Kidney (tissue), 14 donors: Measurements from ENCODE around the gene TUBB2B. TPM values are rescaled to one million over a fixed set of nuclear protein-coding genes. Genes with fewer than 3 reads are reported as not detected.
"Not testable (repeated sequence)": the region's sequence is repeated elsewhere in the genome, so short reads cannot be mapped to it uniquely, and the experiment has no call there.

Experiments
- DNase-seq, 5 donors: peaks; one replicate each; pipeline ENCODE4 v3.0.0-alpha.2; 2013 to 2020
- FAIRE-seq: peaks from 2 replicates; lab custom pipeline; 2012; peaks lifted over from hg19 to GRCh38; lab: Jason Lieb, UNC
- H3K27ac ChIP-seq, 2 donors: one replicate each; pipeline ENCODE4 v1.7.0; 2013; ENCODE audit warnings: low read depth in 2 of 2, low read length in 2 of 2, inconsistent platforms in 1 of 2
- H3K27me3 ChIP-seq: one replicate; pipeline ENCODE4 v1.7.1; 2013; ENCODE audit warnings: low read length, inconsistent platforms; ENCODE audit not compliant: control insufficient read depth, insufficient read depth
- H3K36me3 ChIP-seq, 3 donors: one replicate each; pipeline versions ENCODE4 v1.7.0 to v1.7.1; 2013; ENCODE audit warnings: low read length in 3 of 3, control low read depth in 1 of 3, inconsistent platforms in 1 of 3; ENCODE audit not compliant: insufficient read depth in 3 of 3, control insufficient read depth in 2 of 3
- H3K4me1 ChIP-seq, 3 donors: one replicate each; pipeline versions ENCODE4 v1.7.0 to v1.7.1; 2013; ENCODE audit warnings: low read length in 3 of 3, inconsistent platforms in 1 of 3, low read depth in 1 of 3; ENCODE audit not compliant: control insufficient read depth in 2 of 3, insufficient read depth in 2 of 3
- H3K4me3 ChIP-seq, 3 donors: one replicate each; pipeline versions ENCODE4 v1.7.0 to v1.8.1; 2013; ENCODE audit warnings: low read length in 3 of 3, control low read depth in 1 of 3, inconsistent platforms in 1 of 3
- H3K9ac ChIP-seq, 3 donors: one replicate each; pipeline versions ENCODE4 v1.7.0 to v1.7.1; 2013; ENCODE audit warnings: low read length in 3 of 3, control low read depth in 1 of 3, inconsistent platforms in 1 of 3
- H3K9me3 ChIP-seq, 3 donors: one replicate each; pipeline versions ENCODE4 v1.7.0 to v1.7.1; 2013; ENCODE audit warnings: low read length in 3 of 3, control low read depth in 1 of 3, inconsistent platforms in 1 of 3; ENCODE audit not compliant: control insufficient read depth in 2 of 3, insufficient read depth in 1 of 3
- intact Hi-C: fragments of 100-400 bp; cut with DNase I; formaldehyde crosslinking; loops from one replicate; pipeline ENCODE4 v1.11.1; 2022
- polyA plus RNA-seq: library from polyadenylated mRNA; stranded (reverse); fragments of 350-450 nt; fragmentation: Illumina TruSeq; extraction: RNeasy Lipid Tissue Mini Kit (QIAGEN cat#74804); gene quantifications from one replicate; pipeline ENCODE4 v1.2.3, GENCODE V29; 2014; ENCODE audit warnings: low read depth, low replicate concordance; ENCODE audit not compliant: insufficient read depth
- total RNA-seq: library from RNA; stranded (reverse); fragmentation: NEBNext Ultra II Directional; extraction: Animal tissue kit (Norgen Biotek cat#: 25700); gene quantifications from one replicate; pipeline ENCODE4 v1.2.1, GENCODE V29; 2021
- TF ChIP-seq, protein P1 (sequence below): IDR thresholded peaks from 3 replicates; pipeline ENCODE4 v1.5.1; 2012; ENCODE audit warnings: mild to moderate bottlenecking, moderate library complexity, borderline replicate concordance; ENCODE audit not compliant: insufficient read depth; ENCODE audit errors: extremely low read depth
- donor health status: control.
- donor health status: control.
- donor health status: control.
- donor health status: control.
- donor health status: control.
- donor health status: DM: yes; HTN: yes; CAD: no.
- donor health status: Normal renal cell carcinoma (clear cell type).

TUBB2B gene
- total and polyA plus RNA-seq, 2 donors from 2014 or later, result 34.2 to 46.1 TPM

DNA sequence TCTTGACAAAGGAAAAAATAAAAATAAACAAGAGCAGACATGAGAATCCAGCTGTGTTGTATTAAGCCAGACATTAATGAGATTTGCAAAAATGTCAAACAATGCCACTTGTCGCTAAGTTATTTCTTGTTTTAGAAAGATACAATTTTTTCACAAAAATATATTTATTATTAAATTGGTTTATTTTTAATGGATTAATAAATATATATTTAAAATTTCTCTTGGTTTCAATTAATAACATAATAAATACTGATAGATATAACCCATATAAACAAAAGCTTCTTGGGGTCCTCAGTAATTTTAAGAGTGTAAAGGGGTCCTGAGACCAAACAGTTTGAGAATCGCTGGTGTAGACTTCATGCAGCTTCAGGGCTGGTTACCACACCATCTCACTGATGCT lies 26.1 kb downstream of the TUBB2B start:
- Histone ChIP-seq H3K4me1 (no peaks in the 10 kb centered on the region), H3K4me3 (no peak overlapping the region), H3K9me3 (no peaks in the 10 kb centered on the region), H3K27me3 (no peaks in the 10 kb centered on the region), H3K36me3 (no peaks in the 10 kb centered on the region), H3K27ac (no peak overlapping the region), H3K9ac (no peak overlapping the region)
- FAIRE-seq (no peak), DNase-seq (no peak)
- TF ChIP-seq, protein P1, sequence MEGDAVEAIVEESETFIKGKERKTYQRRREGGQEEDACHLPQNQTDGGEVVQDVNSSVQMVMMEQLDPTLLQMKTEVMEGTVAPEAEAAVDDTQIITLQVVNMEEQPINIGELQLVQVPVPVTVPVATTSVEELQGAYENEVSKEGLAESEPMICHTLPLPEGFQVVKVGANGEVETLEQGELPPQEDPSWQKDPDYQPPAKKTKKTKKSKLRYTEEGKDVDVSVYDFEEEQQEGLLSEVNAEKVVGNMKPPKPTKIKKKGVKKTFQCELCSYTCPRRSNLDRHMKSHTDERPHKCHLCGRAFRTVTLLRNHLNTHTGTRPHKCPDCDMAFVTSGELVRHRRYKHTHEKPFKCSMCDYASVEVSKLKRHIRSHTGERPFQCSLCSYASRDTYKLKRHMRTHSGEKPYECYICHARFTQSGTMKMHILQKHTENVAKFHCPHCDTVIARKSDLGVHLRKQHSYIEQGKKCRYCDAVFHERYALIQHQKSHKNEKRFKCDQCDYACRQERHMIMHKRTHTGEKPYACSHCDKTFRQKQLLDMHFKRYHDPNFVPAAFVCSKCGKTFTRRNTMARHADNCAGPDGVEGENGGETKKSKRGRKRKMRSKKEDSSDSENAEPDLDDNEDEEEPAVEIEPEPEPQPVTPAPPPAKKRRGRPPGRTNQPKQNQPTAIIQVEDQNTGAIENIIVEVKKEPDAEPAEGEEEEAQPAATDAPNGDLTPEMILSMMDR, result no peak
- intact Hi-C loops, result no loop called here

DNA sequence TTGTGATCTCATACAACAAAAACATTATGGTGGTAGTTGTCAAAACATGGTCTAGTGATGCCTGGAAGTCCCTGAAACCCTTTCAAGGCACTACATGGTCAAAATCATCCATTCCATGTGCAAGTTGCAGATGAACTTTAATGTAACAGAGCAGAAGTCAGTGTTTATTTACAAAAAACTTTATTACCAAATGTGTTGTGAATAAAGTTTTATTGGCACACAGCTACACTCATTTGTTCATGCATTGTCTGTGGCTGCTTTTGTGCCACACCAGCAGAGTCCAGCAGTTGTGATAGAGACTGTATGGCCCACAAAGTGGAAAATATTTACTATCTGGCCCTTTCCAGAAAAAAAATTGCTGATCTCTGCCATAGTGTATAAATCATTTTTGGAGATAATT lies 26.8 kb downstream of the TUBB2B start:
- H3K27ac ChIP-seq, result no peak overlapping the region
- H3K36me3 ChIP-seq, result no peaks in the 10 kb centered on the region
- H3K27me3 ChIP-seq, result no peaks in the 10 kb centered on the region
- no peaks in the 10 kb centered on the region for H3K9me3 ChIP-seq
- TF ChIP-seq, protein P1, result no peak
- no peak overlapping the region for H3K9ac ChIP-seq
- FAIRE-seq (no peak), DNase-seq (no peak)
- no peaks in the 10 kb centered on the region for H3K4me1 ChIP-seq
- H3K4me3 ChIP-seq, result no peak overlapping the region
- intact Hi-C loops, result no loop called here

DNA sequence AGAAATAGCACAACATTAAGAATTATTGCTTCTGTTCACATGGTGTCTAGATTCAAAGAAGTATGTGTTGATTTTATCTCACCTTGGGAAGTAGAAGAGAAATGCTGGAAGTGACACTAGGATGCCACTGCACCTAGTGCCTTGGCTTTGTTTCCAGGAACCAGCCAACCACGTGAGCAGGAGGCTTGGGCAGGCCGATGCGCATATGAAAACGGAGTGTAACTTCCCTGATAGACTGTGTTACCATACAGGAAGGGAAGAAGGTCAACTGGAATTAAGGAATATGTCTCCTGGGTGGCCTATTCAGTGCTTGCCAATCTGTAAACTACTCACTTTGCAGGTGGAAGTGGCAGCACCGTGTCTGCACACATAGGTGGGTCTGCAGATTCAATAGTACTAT lies 28.1 kb downstream of the TUBB2B start:
- peak in 1 of 5 donors; percentile 9 for DNase-seq
- H3K36me3 ChIP-seq, result no peaks in the 10 kb centered on the region
- no peak overlapping the region for H3K27ac ChIP-seq
- H3K4me3 ChIP-seq, result no peak overlapping the region
- intact Hi-C loops, result no loop called here
- no peaks in the 10 kb centered on the region for H3K9me3 ChIP-seq
- TF ChIP-seq, protein P1, result no peak
- no peak for FAIRE-seq
- no peaks in the 10 kb centered on the region for H3K4me1 ChIP-seq
- H3K27me3 ChIP-seq, result no peaks in the 10 kb centered on the region
- H3K9ac ChIP-seq, result no peak overlapping the region

DNA sequence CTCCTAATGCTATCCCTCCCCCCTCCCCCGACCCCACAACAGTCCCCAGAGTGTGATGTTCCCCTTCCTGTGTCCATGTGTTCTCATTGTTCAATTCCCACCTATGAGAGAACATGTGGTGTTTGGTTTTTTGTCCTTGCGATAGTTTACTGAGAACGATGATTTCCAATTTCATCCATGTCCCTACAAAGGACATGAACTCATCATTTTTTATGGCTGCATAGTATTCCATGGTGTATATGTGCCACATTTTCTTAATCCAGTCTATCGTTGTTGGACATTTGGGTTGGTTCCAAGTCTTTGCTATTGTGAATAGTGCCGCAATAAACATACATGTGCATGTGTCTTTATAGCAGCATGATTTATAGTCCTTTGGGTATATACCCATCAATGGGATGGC lies 29.7 kb downstream of the TUBB2B start:
- H3K27ac ChIP-seq, H3K9me3 ChIP-seq, H3K4me1 ChIP-seq, DNase-seq, H3K27me3 ChIP-seq, intact Hi-C loops, H3K9ac ChIP-seq, H3K4me3 ChIP-seq, H3K36me3 ChIP-seq, FAIRE-seq: not testable (repeated sequence)
